ENCODE results near the gene RPS6KC1.
A peak's percentile ranks its signal among the peaks of the same experiment; 100 is the strongest.
"Not testable (repeated sequence)": the region's sequence is repeated elsewhere in the genome, so short reads cannot be mapped to it uniquely, and the experiment has no call there.

RPS6KC1 gene

DNA sequence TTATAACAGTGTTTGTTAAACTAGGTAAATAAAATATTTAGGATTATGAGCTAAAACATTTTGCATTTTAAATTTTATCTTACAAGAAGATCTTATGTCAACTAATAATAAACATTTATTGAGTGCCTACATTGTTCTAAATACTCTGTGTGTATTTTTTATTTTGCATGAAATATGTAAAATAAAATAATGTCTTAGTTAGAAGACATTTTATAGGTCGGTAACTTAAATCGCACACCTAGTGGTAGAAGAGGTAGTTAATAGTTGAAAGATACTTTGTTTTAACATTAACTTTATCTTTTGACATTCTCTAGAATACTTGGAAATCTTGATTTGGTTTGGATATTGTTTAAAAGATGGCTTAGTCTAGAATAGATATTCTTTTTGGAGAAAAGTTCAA lies 60.5 kb downstream of the RPS6KC1 start:
- TF ChIP-seq, protein P1, sequence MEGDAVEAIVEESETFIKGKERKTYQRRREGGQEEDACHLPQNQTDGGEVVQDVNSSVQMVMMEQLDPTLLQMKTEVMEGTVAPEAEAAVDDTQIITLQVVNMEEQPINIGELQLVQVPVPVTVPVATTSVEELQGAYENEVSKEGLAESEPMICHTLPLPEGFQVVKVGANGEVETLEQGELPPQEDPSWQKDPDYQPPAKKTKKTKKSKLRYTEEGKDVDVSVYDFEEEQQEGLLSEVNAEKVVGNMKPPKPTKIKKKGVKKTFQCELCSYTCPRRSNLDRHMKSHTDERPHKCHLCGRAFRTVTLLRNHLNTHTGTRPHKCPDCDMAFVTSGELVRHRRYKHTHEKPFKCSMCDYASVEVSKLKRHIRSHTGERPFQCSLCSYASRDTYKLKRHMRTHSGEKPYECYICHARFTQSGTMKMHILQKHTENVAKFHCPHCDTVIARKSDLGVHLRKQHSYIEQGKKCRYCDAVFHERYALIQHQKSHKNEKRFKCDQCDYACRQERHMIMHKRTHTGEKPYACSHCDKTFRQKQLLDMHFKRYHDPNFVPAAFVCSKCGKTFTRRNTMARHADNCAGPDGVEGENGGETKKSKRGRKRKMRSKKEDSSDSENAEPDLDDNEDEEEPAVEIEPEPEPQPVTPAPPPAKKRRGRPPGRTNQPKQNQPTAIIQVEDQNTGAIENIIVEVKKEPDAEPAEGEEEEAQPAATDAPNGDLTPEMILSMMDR (IDR thresholded peaks at IDR 0.05; ENCODE audit: low read depth, low read length), result no peak
- DNase-seq (ENCODE audit: extremely low read depth, low read depth), result no peak

DNA sequence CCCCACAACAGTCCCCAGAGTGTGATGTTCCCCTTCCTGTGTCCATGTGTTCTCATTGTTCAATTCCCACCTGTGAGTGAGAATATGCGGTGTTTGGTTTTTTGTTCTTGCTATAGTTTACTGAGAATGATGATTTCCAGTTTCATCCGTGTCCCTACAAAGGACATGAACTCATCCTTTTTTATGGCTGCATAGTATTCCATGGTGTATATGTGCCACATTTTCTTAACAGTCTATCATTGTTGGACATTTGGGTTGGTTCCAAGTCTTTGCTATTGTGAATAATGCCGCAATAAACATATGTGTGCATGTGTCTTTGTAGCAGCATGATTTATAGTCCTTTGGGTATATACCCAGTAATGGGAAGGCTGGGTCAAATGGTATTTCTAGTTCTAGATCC lies 61.7 kb downstream of the RPS6KC1 start:
- not testable (repeated sequence) for DNase-seq (ENCODE audit: extremely low read depth, low read depth)

DNA sequence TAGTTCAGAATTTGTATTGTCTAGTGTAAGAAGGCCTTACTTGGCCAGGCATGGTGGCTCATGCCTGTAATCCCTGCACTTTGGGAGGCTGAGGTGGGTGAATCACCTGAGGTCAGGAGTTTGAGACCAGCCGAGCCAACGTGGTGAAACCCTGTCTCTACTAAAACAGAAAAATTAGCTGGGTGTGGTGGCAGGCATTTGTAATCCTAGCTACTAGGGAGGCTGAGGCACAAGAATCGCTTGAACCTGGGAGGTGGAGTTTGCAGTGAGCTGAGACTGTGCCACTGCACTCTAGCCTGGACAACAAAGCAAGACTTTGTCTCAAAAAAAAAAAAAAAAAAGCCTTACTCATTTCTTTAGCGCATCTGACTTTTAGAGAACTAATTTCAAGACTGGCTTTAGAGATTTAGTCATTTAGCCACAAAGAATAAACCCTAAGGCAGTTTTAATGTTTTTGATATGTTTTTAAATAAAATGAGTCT lies 66.7 kb downstream of the RPS6KC1 start:
- DNase-seq (ENCODE audit: extremely low read depth, low read depth), result not testable (repeated sequence)

DNA sequence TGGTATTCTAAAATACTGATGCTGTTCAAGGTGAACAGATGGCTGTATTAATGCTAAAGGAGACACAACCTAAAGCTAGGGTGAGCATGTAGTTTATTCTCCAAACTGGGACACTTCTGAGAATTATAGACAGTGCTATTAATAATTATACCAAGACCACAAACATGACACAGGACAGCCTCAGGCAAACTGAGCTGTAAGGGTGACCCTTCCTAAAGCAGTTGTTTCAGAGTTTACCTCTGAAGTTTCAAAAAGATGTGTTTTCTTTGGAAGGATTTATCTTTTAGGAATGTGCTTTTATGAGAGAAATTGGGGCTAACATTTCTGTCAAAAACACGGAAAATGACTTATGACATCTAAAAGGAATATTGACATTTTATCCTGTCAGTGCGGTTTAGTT lies 68.8 kb downstream of the RPS6KC1 start:
- no peak for DNase-seq (ENCODE audit: extremely low read depth, low read depth)
- TF ChIP-seq, protein P1 (IDR thresholded peaks at IDR 0.05; ENCODE audit: low read depth, low read length), result no peak

DNA sequence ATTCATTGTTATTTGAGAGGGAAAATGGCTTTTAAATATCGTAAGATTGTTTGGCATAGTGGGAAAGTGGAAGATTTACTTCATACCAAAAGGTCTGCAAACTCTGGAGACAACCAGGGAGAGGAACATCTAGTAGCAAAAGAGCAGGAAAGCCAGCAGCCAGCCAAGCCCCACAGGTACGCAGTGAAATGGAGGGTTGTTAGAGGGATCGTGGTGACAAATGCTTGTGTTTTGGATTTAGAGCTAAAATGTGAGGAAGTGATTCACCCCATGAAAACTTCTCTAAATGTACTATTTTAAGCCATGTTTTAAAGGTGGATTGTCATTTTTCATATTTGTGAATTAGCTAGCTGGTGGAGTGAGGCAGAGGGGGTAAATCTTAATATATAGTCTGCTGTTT lies 69.3 kb downstream of the RPS6KC1 start:
- no peak for DNase-seq (ENCODE audit: extremely low read depth, low read depth)
- TF ChIP-seq, protein P1 (IDR thresholded peaks at IDR 0.05; ENCODE audit: low read depth, low read length), result no peak

DNA sequence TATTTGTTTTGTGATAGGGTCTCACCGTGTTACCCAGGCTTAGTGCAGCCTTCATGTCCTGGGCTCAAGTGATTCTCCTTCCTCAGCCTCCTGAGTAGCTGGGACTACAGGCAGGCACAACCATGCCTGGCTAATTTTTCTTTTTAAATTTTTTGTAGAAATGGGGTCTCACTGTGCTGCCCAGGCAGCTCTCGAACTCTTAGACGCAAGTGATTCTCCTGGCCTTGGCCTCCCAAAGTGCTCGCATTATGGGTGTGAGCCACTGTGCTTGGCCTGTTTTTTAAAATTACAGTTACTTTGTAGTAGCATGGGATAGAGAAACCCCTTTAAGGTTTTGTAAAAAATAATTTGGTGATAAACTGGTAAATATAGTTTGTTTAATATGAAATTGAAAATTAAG lies 69.9 kb downstream of the RPS6KC1 start:
- no peak for DNase-seq (ENCODE audit: extremely low read depth, low read depth)
- TF ChIP-seq, protein P1 (IDR thresholded peaks at IDR 0.05; ENCODE audit: low read depth, low read length), result no peak

DNA sequence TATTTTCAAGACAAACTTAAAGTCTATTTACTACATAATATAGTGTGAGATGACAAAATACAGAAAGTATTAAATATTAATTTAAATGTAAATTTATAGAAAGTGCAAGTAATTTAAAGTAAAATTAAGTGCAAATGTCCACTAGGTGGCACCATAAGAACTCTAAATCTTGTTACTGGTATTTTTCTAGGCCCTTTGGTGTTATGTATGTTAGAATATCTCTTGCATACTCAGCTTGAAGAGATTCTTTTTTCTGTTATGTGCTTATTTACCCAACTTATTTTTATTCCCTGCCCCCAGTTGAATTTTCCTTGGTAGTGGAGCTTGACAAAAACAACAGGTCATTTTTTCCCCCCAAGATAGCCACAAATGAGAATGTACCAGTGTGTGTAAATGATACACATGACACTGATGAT lies 71.5 kb downstream of the RPS6KC1 start:
- TF ChIP-seq, protein P1 (IDR thresholded peaks at IDR 0.05; ENCODE audit: low read depth, low read length), result peak; percentile 40
- DNase-seq (ENCODE audit: extremely low read depth, low read depth), result peak; percentile 14

DNA sequence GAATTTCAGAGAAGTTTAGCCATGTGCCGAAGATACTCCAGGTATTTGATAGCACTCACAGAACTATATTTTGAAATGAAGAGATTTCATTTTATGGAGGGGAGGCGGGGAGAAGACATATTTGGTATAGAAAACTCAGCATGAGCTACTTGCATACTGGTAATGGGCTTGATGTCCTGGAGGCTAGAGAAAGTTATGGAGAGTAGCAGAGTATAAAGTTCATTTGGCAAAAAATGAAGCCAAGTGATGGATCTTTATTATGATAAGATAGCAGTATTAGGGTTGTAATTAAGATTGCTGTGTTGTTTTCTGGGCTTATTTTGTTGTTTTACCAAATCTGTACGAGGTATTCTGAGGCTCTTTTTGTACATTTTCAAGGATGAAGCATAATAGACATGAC lies 72.0 kb downstream of the RPS6KC1 start:
- TF ChIP-seq, protein P1 (IDR thresholded peaks at IDR 0.05; ENCODE audit: low read depth, low read length), result no peak

More for the DNA sequence above, 72.0 kb downstream of the RPS6KC1 start:
- no peak for DNase-seq (ENCODE audit: extremely low read depth, low read depth)
